HepG2 (cell line): ENCODE data around the gene YY1. TPM values are rescaled to one million over a fixed set of nuclear protein-coding genes. Genes with fewer than 3 reads are reported as not detected.
A peak's percentile ranks its signal among the peaks of the same experiment; 100 is the strongest.

Experiments used
- ATF4 ChIP-seq, 2 experiments: fragments of 450-650 bp in 1 of 2; sonication (generic) in 1 of 2; formaldehyde crosslinking; IDR thresholded peaks; 2 replicates each; pipeline versions ENCODE4 v1.5.0 to v1.8.0; 2020 to 2022; ENCODE audit warnings: mild to moderate bottlenecking in 1 of 2, missing genetic modification reagents in 1 of 2
- ATF5 ChIP-seq: sonication (generic); formaldehyde crosslinking; IDR thresholded peaks from 2 replicates; pipeline ENCODE4 v1.4.0; 2020; ENCODE audit warnings: mild to moderate bottlenecking, low read depth, missing genetic modification reagents
- CHCHD3 ChIP-seq: sonication (generic); formaldehyde crosslinking; IDR thresholded peaks from 2 replicates; pipeline ENCODE4 v1.8.0; 2022; ENCODE audit warnings: mild to moderate bottlenecking, missing genetic modification reagents, moderate library complexity
- E2F5 ChIP-seq: sonication (generic); formaldehyde crosslinking; conservative IDR thresholded peaks from 2 replicates; pipeline ENCODE4 v1.4.0; 2020; ENCODE audit warnings: missing genetic modification reagents
- GTF2F1 ChIP-seq: fragments of 150-350 bp; IDR thresholded peaks from 2 replicates; pipeline ENCODE4 v1.6.1; 2014; ENCODE audit warnings: low read length
- HDAC6 ChIP-seq: fragments of 200-600 bp; sonication (generic); IDR thresholded peaks from 2 replicates; pipeline ENCODE4 v1.7.0; 2017; ENCODE audit warnings: mild to moderate bottlenecking, antibody characterized with exemption, low read length, low read depth
- MIER2 ChIP-seq: IDR thresholded peaks from 2 replicates; pipeline ENCODE4 v1.6.1; 2016; ENCODE audit warnings: missing biosample characterization, missing genetic modification reagents
- MIER3 ChIP-seq: IDR thresholded peaks from 2 replicates; pipeline ENCODE4 v1.6.1; 2016; ENCODE audit warnings: missing compliant biosample characterization, borderline replicate concordance
- NFRKB ChIP-seq: fragments of 450-650 bp; IDR thresholded peaks from 2 replicates; pipeline ENCODE4 v1.6.1; 2017
- NONO ChIP-seq, 2 experiments: fragments of 450-650 bp in 1 of 2; sonication (generic) in 1 of 2; formaldehyde crosslinking in 1 of 2; IDR thresholded peaks in 1 of 2; conservative IDR thresholded peaks in 1 of 2; 2 replicates each; pipeline versions ENCODE4 v1.6.1 to v1.8.0; 2017 to 2022; ENCODE audit warnings: mild to moderate bottlenecking in 1 of 2, missing genetic modification reagents in 1 of 2, moderate library complexity in 1 of 2
- SMARCC2 ChIP-seq: fragments of 450-650 bp; IDR thresholded peaks from 2 replicates; pipeline ENCODE4 v1.6.1; 2017; ENCODE audit warnings: antibody characterized with exemption, mild to moderate bottlenecking
- SP1 ChIP-seq, 2 experiments: fragments of 450-650 bp in 1 of 2; sonication (generic) in 1 of 2; formaldehyde crosslinking in 1 of 2; IDR thresholded peaks; 2 replicates each; pipeline versions ENCODE4 v1.4.0 to v1.6.1; 2016 to 2020; ENCODE audit warnings: missing genetic modification reagents in 1 of 2
- SRSF1 ChIP-seq: fragments of 200-400 bp; formaldehyde crosslinking; optimal IDR thresholded peaks from 2 replicates; pipeline ENCODE3; 2017; ENCODE audit warnings: mild to moderate bottlenecking, low read depth, low read length, moderate library complexity
- SRY ChIP-seq: sonication (generic); formaldehyde crosslinking; IDR thresholded peaks from 2 replicates; pipeline ENCODE4 v1.8.0; 2022; ENCODE audit warnings: mild to moderate bottlenecking, missing genetic modification reagents
- ZBTB8A ChIP-seq: sonication (generic); formaldehyde crosslinking; IDR thresholded peaks from 2 replicates; pipeline ENCODE4 v1.4.0; 2020; ENCODE audit warnings: mild to moderate bottlenecking, low read depth, missing genetic modification reagents, borderline replicate concordance
- ZNF292 ChIP-seq: sonication (generic); formaldehyde crosslinking; IDR thresholded peaks from 2 replicates; pipeline ENCODE4 v1.8.1; 2022; ENCODE audit warnings: mild to moderate bottlenecking, low read depth, missing genetic modification reagents, borderline replicate concordance
- ZNF30 ChIP-seq: sonication (generic); formaldehyde crosslinking; IDR thresholded peaks from 2 replicates; pipeline ENCODE4 v1.5.0; 2020; ENCODE audit warnings: mild to moderate bottlenecking, missing genetic modification reagents
- ZNF354B ChIP-seq: sonication (generic); formaldehyde crosslinking; IDR thresholded peaks from 2 replicates; pipeline ENCODE4 v1.8.0; 2022; ENCODE audit warnings: mild to moderate bottlenecking, missing genetic modification reagents
- ZNF589 ChIP-seq: sonication (generic); formaldehyde crosslinking; conservative IDR thresholded peaks from 2 replicates; pipeline ENCODE4 v1.8.0; 2022; ENCODE audit warnings: mild to moderate bottlenecking, moderate library complexity, missing genetic modification reagents
- ZNF670 ChIP-seq: sonication (generic); formaldehyde crosslinking; IDR thresholded peaks from 2 replicates; pipeline ENCODE4 v1.8.0; 2022; ENCODE audit warnings: mild to moderate bottlenecking, missing genetic modification reagents, borderline replicate concordance
- ZNF710 ChIP-seq: sonication (generic); formaldehyde crosslinking; IDR thresholded peaks from 2 replicates; pipeline ENCODE4 v1.5.0; 2020; ENCODE audit warnings: mild to moderate bottlenecking, missing genetic modification reagents, borderline replicate concordance
- ZNF768 ChIP-seq: sonication (generic); formaldehyde crosslinking; IDR thresholded peaks from 2 replicates; pipeline ENCODE4 v1.4.0; 2020; ENCODE audit warnings: missing genetic modification reagents
- ZNF891 ChIP-seq: sonication (generic); formaldehyde crosslinking; IDR thresholded peaks from 2 replicates; pipeline ENCODE4 v1.5.0; 2020; ENCODE audit warnings: mild to moderate bottlenecking, missing genetic modification reagents
- polyA plus RNA-seq, 8 experiments: library from polyadenylated mRNA; depleted of rRNA in 3 of 8; stranded (reverse) in 7 of 8; unstranded in 1 of 8; fragments of >200 nt; fragmentation: Illumina TruSeq in 4 of 8; extraction: Trizol in 4 of 8; gene quantifications; 2 replicates each; pipeline versions ENCODE4 v1.2.1 to v1.2.3, GENCODE V29; 2011 to 2016; ENCODE audit warnings: low read depth in 4 of 8, missing spikeins in 1 of 8, mixed read lengths in 1 of 8; ENCODE audit not compliant: insufficient read depth in 1 of 8
- total RNA-seq, 5 experiments: library from RNA; depleted of rRNA; stranded (reverse); fragments of >200 nt; fragmentation: Illumina TruSeq; extraction: Trizol; gene quantifications; 2 replicates each; pipeline ENCODE4 v1.2.3, GENCODE V29; 2016; ENCODE audit warnings: low read depth in 1 of 5
- TF ChIP-seq, protein P1 (sequence below): sonication (generic); formaldehyde crosslinking; IDR thresholded peaks from 2 replicates; pipeline ENCODE4 v1.8.1; 2023; ENCODE audit warnings: mild to moderate bottlenecking, missing genetic modification reagents

The YY1 gene
- total and polyA plus RNA-seq, 2 of the 13 experiments (the other 11 are each of a cell fraction or from before 2014, with no cell fraction given), result 29.4 to 68.1 TPM

DNA sequence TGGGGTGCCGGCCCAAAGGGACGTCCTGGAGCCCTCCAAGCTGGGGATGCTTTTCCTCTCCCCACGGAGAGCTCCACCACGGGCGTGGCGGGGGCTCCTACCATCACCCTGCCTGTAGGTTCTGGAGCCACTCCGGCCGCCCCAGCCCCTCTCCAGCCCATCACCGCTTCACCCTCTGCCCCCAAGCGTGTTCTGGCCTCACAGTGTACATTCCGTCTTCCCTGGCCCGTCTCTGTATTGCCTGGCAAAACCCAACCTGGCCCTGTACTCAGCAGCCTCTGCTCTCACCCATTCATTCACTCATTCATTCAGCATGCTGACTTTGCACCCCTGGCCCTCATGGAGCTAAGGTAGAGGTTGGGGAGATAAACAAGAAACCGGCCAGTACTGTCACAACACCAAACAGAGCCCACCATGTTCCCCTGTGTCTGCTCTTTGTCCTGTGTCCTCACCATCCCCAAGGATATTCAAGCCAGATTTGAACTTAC, 47.0 kb downstream of the YY1 start (continued):
- no peak for TF ChIP-seq ZNF768 (CRISPR knock-in tag)
- no peak; the same call in none of the 2 replicates for TF ChIP-seq ZNF589 (CRISPR knock-in tag)
- TF ChIP-seq ZNF670 (CRISPR knock-in tag), result no peak
- no peak for TF ChIP-seq ATF4 (CRISPR knock-in tag; IDR thresholded peaks at IDR 0.05)
- 0 out of 2 replicates have a peak, but pooled peaks have one; percentile 8 for TF ChIP-seq ZNF354B
- no peak for TF ChIP-seq ATF5 (CRISPR knock-in tag)
- TF ChIP-seq ZNF710 (CRISPR knock-in tag), result no peak
- no peak for TF ChIP-seq ZNF891
- TF ChIP-seq ZNF30 (CRISPR knock-in tag), result 0 out of 2 replicates have a peak, but pooled peaks have one; percentile 25
- TF ChIP-seq MIER3 (CRISPR knock-in tag), result no peak
- no peak for TF ChIP-seq SMARCC2
- TF ChIP-seq, protein P1, sequence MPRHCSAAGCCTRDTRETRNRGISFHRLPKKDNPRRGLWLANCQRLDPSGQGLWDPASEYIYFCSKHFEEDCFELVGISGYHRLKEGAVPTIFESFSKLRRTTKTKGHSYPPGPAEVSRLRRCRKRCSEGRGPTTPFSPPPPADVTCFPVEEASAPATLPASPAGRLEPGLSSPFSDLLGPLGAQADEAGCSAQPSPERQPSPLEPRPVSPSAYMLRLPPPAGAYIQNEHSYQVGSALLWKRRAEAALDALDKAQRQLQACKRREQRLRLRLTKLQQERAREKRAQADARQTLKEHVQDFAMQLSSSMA (CRISPR knock-in tag), result 0 out of 2 replicates have a peak, but pooled peaks have one; percentile 14
- peak; percentile 7; the same call in 1 of the 2 replicates for TF ChIP-seq CHCHD3 (CRISPR knock-in tag)
- TF ChIP-seq E2F5, result no peak
- no peak for TF ChIP-seq SRY (CRISPR knock-in tag)
- TF ChIP-seq HDAC6, result no peak
- no peak for TF ChIP-seq ZNF292
- TF ChIP-seq SRSF1, result no peak
- TF ChIP-seq ZBTB8A, result no peak
- TF ChIP-seq SP1 (IDR thresholded peaks at IDR 0.05), result no peak
- TF ChIP-seq SP1 (CRISPR knock-in tag; IDR thresholded peaks at IDR 0.05), result no peak
- TF ChIP-seq MIER2 (CRISPR knock-in tag), result no peak
- no peak for TF ChIP-seq NONO (IDR thresholded peaks at IDR 0.05)
- 0 out of 2 replicates have a peak, but pooled peaks have one; percentile 6 for TF ChIP-seq NONO (CRISPR knock-in tag; conservative IDR thresholded peaks at IDR 0.05)
- TF ChIP-seq NFRKB, result no peak
- no peak for TF ChIP-seq GTF2F1
